Heart left ventricle (tissue), 13 donors: Measurements from ENCODE around the gene STT3B.
"Not testable (repeated sequence)": the region's sequence is repeated elsewhere in the genome, so short reads cannot be mapped to it uniquely, and the experiment has no call there.

Experiments used
- POLR2A ChIP-seq, 2 donors: fragments of 450-650 bp; IDR thresholded peaks; one replicate each; pipeline ENCODE4 v1.6.1; 2017; ENCODE audit warnings: antibody characterized with exemption in 2 of 2, mild to moderate bottlenecking in 2 of 2, moderate library complexity in 2 of 2
- TF ChIP-seq, protein P1 (sequence below), 12 donors: fragments of 200-600 bp; sonication (generic) in 4 of 12; IDR thresholded peaks; one replicate each; pipeline versions ENCODE4 v1.5.0 to v1.8.0; 2018 to 2022; ENCODE audit warnings: antibody characterized with exemption in 12 of 12, mild to moderate bottlenecking in 5 of 12
- donor health status: ischemic (EF 13 %, LVEDD 7.1; RV severe dilation, severe dysfunction).
- donor health status: DM: no; HTN: yes; CAD: no.
- donor health status: DM: no; HTN: no; CAD: no.
- donor health status: ischemic (EF 25% LVEDD 6.9; RV normal size, moderate dysfunction).
- donor health status: ischemic (EF 25% LVEDD 5.7; RV mildly dilated, moderate dysfunction).
- donor health status: ischemic (EF 35%, LVEDD 5.7; RV mildly dilated, moderate dysfunction).
- donor health status: nonischemic (EF 11% LVEDD 7.7; RV severe dilation, severe dysfunction).
- donor health status: DM: yes; HTN: yes; CAD: no.
- donor health status: PGD.
- donor health status: ischemic (EF 29% LVEDD 5.4; RV normal size, mild dysfunction).
- donor health status: nonischemic (EF 23%, LVEDD 6.1; RV moderate dilation, normal function).

DNA sequence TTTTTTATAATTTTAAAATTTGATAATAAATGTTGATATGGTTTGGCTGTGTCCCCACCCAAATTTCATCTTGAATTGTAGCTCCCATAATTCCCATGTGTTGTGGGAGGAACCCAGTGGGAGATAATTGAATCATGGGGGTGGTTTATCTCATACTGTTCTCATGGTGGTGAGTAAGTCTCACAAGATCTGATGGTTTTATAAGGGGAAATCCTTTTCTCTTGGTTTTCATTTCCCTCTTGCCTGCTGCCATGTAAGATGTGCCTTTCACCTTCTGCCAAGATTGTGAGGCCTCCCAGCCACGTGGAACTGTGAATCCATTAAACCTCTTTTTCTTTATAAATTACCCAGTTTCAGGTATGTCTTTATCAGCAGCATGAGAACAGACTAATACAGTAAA lies 72.6 kb downstream of the STT3B start:
- TF ChIP-seq, protein P1, sequence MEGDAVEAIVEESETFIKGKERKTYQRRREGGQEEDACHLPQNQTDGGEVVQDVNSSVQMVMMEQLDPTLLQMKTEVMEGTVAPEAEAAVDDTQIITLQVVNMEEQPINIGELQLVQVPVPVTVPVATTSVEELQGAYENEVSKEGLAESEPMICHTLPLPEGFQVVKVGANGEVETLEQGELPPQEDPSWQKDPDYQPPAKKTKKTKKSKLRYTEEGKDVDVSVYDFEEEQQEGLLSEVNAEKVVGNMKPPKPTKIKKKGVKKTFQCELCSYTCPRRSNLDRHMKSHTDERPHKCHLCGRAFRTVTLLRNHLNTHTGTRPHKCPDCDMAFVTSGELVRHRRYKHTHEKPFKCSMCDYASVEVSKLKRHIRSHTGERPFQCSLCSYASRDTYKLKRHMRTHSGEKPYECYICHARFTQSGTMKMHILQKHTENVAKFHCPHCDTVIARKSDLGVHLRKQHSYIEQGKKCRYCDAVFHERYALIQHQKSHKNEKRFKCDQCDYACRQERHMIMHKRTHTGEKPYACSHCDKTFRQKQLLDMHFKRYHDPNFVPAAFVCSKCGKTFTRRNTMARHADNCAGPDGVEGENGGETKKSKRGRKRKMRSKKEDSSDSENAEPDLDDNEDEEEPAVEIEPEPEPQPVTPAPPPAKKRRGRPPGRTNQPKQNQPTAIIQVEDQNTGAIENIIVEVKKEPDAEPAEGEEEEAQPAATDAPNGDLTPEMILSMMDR (IDR thresholded peaks at IDR 0.05) = not testable (repeated sequence)
- not testable (repeated sequence) for TF ChIP-seq POLR2A (IDR thresholded peaks at IDR 0.05)
